COLO668 (cell line): ENCODE measurements around the gene ST6GALNAC2.

Experiments
- DNase-seq: peaks from one replicate; lab custom pipeline; 2025; ENCODE audit not compliant: unreplicated experiment; lab: John Stamatoyannopoulos, UW

The ST6GALNAC2 gene

GRCh38 chr17:76557368-76558197, 28.1 kb downstream of the ST6GALNAC2 start:
- DNase-seq, result peak; percentile 90

DNA sequence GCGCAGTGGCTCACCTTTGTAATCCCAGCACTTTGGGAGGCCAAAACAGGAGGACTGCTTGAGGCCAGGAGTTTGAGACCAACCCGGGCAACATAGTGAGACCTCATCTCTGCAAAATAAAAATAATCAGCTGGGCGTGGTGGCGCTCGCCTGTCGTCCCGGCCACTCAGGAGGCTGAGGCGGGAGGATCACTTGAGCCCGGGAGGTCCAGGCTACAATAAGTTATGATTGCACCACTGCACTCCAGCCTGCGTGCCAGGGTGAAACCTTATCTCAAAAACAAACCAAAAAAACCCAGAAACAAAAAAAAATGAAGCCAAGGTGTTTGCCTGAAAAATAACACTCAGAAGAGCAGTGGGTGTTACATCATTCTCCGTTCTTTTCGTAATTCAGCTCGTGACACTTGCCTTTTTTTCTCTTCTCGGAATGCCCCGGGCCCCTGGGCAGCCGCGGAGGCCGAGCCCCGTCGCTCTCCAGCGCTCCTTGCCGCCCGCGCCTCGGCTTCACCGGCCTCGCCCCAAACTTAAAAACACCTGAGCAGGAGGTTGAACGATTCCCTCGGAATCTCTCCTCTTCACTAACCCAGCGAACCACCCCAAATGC, 28.8 kb downstream of the ST6GALNAC2 start:
- peak; percentile 26 for DNase-seq

DNA sequence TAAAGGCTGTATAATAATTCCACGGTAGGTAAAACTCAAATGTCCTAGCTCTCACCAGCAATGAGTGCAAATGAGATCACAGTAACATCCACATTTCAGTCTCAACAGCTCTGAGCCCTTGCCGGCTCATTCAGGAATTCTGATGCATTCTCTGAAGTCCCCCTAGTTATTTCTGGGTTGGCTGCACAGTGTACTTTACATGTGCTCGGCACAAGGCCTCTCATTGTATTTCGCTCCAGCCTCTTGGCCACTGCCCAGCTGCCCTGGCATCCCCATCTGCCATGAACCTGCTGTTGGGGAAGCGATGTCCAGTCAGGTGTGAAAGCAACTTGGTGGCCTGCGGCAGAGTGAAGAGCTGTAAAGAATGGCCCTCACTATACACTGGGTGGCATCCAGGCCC, 31.5 kb downstream of the ST6GALNAC2 start:
- peak; percentile 38 for DNase-seq

GRCh38 chr17:76553178-76553908, 32.3 kb downstream of the ST6GALNAC2 start:
- no peak for DNase-seq

- DNase-seq, result peak; percentile 5
Observed at GRCh38 chr17:76551685-76552084, 34.0 kb downstream of the ST6GALNAC2 start.

- no peak for DNase-seq
Observed at GRCh38 chr17:76550712-76551615, 34.7 kb downstream of the ST6GALNAC2 start.

DNA sequence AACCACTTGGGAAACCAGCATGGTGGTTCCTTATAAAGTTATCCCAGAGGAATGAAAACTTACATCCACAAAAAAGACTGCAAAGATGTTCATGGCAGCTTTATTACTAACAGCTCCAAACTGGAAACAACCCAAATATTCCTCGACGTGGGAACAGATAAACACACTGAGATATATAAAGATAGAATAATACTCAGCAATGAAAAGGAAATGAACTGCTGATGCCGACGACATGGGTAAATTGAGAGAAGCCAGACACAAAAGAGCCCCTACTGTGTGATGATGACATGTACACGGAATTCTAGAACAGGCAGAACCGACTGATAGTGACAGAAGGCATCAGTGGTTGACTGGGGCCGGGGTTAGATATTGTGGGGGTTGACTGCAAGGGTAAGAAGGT, 36.1 kb downstream of the ST6GALNAC2 start:
- no peak for DNase-seq

GRCh38 chr17:76549215-76549518, 36.5 kb downstream of the ST6GALNAC2 start:
- DNase-seq, result no peak

DNA sequence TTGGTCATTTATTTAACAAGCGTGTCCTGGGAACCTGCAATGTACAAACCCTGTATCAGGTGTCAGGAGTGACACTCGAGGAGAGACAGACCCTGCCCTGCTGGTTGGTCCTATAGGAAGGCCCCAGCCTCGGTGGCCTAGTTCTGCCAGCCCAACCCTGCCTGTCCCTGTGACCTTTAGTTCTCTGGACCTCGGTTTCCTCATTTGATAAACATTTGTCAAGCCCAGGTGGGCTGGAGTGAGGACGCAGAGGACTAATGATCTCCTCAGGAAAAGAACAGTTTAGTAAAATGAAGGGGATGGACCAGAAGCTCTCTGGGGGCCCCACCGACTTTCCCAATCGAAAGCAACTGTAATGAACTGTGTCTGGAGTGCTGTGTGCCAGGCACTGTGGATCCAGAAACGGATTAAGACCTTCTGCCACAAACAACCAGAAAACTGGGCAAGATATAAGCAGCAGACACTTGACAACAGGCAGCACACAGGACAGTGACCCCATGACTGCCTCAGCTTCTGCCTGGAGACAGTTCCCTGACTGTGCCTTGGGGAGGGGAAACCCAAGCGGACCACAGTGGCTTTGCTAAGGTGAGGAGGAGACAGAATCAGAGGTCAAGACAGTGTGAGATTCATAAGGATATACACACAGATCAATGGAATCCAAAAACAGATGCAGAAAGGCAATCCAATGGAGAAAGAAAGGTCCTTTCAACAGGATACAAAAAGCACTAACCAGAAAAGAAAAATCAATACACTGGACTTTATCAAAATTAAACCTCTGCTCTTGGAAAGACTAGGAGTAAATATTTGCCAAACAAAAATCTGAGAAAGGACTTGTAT, 37.1 kb downstream of the ST6GALNAC2 start:
- no peak for DNase-seq

DNA sequence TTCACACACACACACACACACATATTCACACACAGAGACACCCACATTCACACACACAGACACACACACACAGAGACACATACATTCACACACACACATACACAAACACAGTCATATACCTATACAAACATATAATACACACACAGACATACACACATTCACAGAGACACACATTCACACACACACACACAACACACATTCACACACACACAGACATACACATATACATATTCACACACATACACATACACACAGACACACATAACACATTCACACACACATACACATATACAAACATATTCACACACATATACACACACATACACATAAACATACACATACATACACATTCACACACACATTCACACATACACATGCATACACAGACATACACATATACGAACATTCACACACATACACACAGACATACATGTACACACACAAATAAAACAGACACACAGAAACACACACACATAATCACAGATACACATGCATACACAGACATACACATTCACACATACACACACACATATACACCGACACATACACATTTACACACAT, 37.9 kb downstream of the ST6GALNAC2 start:
- DNase-seq, result no peak

DNA sequence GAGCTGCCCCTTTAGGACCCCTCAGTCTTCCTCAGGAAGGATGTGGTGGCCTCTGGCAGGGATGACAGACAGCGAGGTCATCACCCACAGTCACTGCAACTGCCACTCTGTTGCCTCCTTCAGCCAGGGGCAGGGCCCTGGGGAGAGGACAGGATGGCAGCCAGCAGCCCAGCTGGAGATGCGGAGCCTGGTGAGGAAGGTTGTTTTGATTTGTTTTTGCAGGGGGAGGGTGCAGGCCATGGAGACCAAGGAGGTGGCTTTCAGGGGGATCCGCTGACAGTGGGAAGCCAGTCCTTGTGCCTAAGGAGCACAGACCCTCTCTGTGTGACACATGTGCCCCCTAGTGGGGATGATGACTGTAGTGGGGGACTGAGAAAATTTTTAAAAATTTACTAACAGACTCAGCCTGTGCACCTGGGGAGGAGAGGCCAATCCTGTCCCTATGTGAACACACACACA, 38.4 kb downstream of the ST6GALNAC2 start:
- peak; percentile 4 for DNase-seq

DNA sequence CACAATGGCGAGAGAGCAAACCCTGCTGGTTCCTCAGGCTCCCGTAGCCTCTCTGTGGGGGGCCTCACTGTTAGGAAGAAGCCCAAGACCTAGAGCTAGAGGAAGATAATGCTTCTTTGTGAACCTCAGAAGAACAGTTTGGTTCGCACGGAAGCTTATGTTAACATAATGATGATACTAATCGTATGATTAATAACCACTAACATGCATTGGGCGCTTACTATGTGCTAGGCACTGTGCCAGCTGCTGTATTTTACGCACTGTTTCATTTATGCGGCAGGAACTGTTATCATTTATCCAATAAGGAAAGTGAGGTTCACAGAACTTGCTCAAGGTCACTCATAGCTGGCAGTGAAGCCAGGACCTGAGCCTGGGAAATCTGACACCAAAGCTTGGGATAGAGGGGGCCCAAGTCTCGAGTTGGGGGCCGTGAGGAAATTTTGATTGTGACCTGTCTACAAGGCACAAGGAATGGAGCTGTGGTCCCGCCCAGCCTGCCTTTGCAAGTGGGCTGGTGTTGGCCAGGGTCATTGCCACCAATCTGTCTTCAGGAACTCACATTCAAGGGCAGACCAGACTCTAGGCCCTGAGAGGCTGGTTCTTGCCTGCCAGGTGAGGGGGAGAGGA, 39.0 kb downstream of the ST6GALNAC2 start:
- no peak for DNase-seq

- DNase-seq, result no peak
Observed at GRCh38 chr17:76545918-76546555, 39.6 kb downstream of the ST6GALNAC2 start.

DNA sequence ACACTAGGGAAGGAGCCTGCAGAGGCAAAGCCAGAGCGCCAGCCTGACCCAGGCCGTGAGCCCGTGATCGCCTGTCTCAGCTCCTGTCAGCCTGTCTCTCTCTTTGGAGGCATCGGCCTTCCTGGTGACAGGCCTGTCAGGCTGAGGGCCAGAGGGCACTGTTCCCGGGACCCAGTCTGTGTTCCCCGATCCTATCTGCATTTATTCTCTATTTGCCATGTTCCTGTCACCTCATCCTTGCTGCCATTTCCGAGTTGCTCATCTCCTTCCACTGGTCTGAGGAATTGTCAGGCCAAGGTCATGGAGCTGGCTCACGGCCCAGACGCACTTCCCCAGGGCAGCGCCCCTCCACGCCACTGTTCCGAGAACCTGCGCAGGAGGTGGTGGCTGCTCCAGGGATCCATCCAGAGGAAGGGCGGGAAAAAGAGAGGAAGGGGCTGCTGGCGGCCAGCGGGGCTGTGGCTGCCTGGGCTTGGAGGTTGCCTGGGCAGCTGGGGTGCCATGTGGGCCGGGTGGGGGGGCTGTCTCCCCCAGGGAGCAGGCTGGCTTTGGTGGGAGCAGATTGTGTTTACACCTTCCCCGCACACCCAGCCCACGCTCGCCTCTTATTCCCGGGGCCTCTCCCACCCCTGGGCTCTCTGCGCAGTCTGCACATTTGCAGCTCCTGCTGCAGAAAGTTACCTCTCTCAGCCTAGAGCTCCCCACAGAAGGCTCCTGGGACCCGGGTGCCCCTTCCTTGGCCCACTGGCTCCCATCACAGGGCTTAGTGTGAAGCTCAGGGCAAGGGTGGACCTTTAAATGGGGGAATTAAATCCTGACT, 40.9 kb downstream of the ST6GALNAC2 start:
- DNase-seq, result no peak

DNA sequence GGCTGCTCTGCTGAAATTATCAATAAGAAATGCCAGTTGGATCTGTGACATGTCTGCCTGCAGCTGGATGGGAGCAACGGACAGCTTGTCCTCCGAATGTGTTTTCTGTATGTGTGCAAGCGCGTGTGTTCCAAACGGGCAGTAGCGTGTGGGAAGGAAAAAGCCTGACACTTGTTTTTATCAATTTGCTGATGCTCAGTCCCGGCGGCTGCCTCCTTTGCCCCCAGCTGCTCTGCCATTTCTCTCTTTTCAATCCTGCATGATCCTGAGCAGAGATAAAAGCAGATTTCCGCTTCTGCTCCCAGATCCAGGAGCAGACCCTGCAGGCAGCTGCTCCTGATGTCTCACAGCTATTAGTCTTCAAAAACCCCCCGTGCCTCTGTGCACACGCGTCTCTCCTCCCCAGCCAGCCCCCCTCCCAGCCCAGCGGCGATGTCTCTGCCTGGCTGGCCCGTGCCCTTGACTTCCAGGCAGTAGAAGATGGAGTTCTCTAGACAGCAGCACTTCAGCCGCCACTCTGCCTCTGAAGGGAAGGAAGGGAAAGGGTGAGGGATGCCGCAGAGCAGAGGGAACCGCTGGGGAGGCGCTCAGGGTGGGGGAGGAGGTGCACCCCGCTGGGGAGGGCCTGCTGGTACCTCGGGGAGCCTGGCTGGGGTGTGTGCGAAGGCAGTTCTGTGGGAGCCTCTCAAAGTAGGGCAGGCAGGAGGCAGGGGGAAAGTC, 41.7 kb downstream of the ST6GALNAC2 start:
- DNase-seq, result no peak

GRCh38 chr17:76543482-76543825, 42.2 kb downstream of the ST6GALNAC2 start:
- DNase-seq, result no peak

DNA sequence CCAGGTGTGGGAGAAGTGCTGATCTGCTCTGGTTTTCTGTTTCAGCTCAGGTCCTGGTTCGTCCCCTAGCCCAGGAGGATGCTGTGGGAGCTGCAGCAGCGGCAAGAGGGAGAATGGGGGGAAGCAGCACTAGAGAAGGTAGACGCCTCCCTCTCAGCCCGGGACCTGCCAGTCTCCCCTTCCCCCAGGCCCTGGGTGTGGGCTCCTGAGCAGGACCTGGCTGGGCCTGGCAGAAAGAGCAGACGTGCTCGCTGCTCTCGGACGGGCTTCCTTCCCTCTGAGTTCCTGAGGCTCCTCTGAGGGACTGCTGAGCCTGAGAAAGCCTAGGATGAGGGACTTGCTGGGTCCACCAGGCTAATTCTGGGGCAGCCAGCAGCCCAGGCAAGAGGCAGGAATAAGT, 42.7 kb downstream of the ST6GALNAC2 start:
- DNase-seq, result no peak
